Measurements from ENCODE around the gene CASKIN2. TPM values are rescaled to one million over a fixed set of nuclear protein-coding genes. Genes with fewer than 3 reads are reported as not detected.

Gene CASKIN2
- total and polyA plus RNA-seq, 10 of the 15 experiments (the other 5 are each of a cell fraction or from before 2014, with no cell fraction given): 0.02 to 2.7 (median 0.44) TPM; not detected in 1

- H4K20me1 ChIP-seq (ENCODE audit: control insufficient read depth, insufficient read depth): no peaks in the 10 kb centered on the region
- SMC1A ChIA-PET (ENCODE audit: uncharacterized antibody, unreplicated experiment): interaction anchor here (0.9 to 4.0 kb wide), 3 partner anchors 29 to 401 kb away, joined by 3 to 19 read pairs (median 3); no protein-coding TSS in a partner anchor
- no peaks in the 10 kb centered on the region for H3K9me3 ChIP-seq (replicated peaks; ENCODE audit: control insufficient read depth, insufficient read depth, low read length)
- in situ Hi-C loops (cut with MboI) (no loop called here), intact Hi-C loops (cut with micrococcal nuclease; ENCODE audit: unreplicated experiment) (no loop called here)
- H3K4me3 ChIP-seq: peak overlapping the region; percentile 86
- DNase-seq (ENCODE audit: low read depth, low spot score) (no peak), FAIRE-seq (no peak), ATAC-seq (peak; percentile 25)
- no peaks in the 10 kb centered on the region for H3K36me3 ChIP-seq (ENCODE audit: control insufficient read depth in 2 of 2, insufficient read depth in 2 of 2, low read length in 1 of 2)
- peak overlapping the region; percentile 84 for H3K27ac ChIP-seq (ENCODE audit: control insufficient read depth, insufficient read depth)
- POLR2A ChIA-PET: interaction anchor here (1.1 to 1.3 kb wide), 5 partner anchors 34 to 343 kb away, joined by 3 to 6 read pairs (median 4); partner anchors contain the start of genes GRB2 and SLC25A19
- CTCF ChIA-PET: interaction anchor here (0.9 to 1.6 kb wide), 5 partner anchors 28 to 176 kb away, joined by 3 to 12 read pairs (median 4); partner anchors contain the start of gene SLC25A19
- peaks cover 41% of the 10 kb centered on the region for H3K4me1 ChIP-seq (ENCODE audit: control insufficient read depth, insufficient read depth, low read length)
- H2AFZ ChIP-seq (ENCODE audit: control insufficient read depth, low read depth, low read length): peak overlapping the region; percentile 88
- WGBS (ENCODE audit: insufficient coverage, insufficient replicate concordance, low lambda C conversion rate, missing lambda C conversion rate): under 1% methylated on average over 38 of the region's 38 CpGs
- peak overlapping the region; percentile 98 for H3K9ac ChIP-seq (ENCODE audit: control insufficient read depth, insufficient read depth, low read length)
- H3K79me2 ChIP-seq (ENCODE audit: control insufficient read depth, insufficient read depth, low read length): peaks cover 14% of the 10 kb centered on the region
- TF ChIP-seq ZNF687 (IDR thresholded peaks at IDR 0.05): 0 out of 2 replicates have a peak, but pooled peaks have one; percentile 5
- TF ChIP-seq RB1 (IDR thresholded peaks at IDR 0.05; ENCODE audit: borderline replicate concordance): peak; percentile 13; the same call in 1 of the 2 replicates
- no peak for TF ChIP-seq HDAC6 (IDR thresholded peaks at IDR 0.05; ENCODE audit: unreplicated experiment)
- TF ChIP-seq CUX1 (IDR thresholded peaks at IDR 0.05; ENCODE audit: insufficient replicate concordance, low read depth, low read length): no peak
- TF ChIP-seq RAD51 (IDR thresholded peaks at IDR 0.05): peak; percentile 81
- 0 out of 2 replicates have a peak, but pooled peaks have one; percentile 23 for TF ChIP-seq MAX (IDR thresholded peaks at IDR 0.05; ENCODE audit: low read depth, low read length)
- peak; percentile 63 for TF ChIP-seq USF1 (IDR thresholded peaks at IDR 0.05; ENCODE audit: borderline replicate concordance, extremely low read length, insufficient read depth, low read depth, low read length)
- TF ChIP-seq IKZF2 (IDR thresholded peaks at IDR 0.05): peak in 1 of 2 experiments; percentile 14; a peak in 1 of 4 replicates
- peak in 1 of 2 experiments; percentile 87; a peak in 2 of 4 replicates for TF ChIP-seq BHLHE40 (IDR thresholded peaks at IDR 0.05; ENCODE audit: borderline replicate concordance in 1 of 2, low read depth in 2 of 2, low read length in 1 of 2)
- no peaks in the 10 kb centered on the region for H3K27me3 ChIP-seq (replicated peaks in 1 of 2; ENCODE audit: control insufficient read depth in 2 of 2, insufficient read depth in 2 of 2, low read length in 1 of 2)
- BruUV-seq (replicated peaks): no TSS peak
- H3K4me2 ChIP-seq (ENCODE audit: control insufficient read depth, insufficient read depth): peak overlapping the region; percentile 88
- RAD21 ChIA-PET (ENCODE audit: unreplicated experiment): interaction anchor here (1.2 kb wide), 1 partner anchor 114 kb away, joined by 3 read pairs; no protein-coding TSS in a partner anchor
These were observed 58.2 kb downstream of the CASKIN2 start for GRCh38 chr17:75457047-75457654.

All from GM12878 (cell line).